ENCODE measurements around the gene OTOS. TPM values are rescaled to one million over a fixed set of nuclear protein-coding genes. Genes with fewer than 3 reads are reported as not detected.

The OTOS gene
- total and polyA plus RNA-seq, 4 donors: not detected

- TF ChIP-seq TAF1 (conservative IDR thresholded peaks at IDR 0.05) (no peak), FOXA2 (IDR thresholded peaks at IDR 0.05) (no peak), EGR1 (IDR thresholded peaks at IDR 0.05; ENCODE audit: low read depth in 2 of 2) (no peak), REST (IDR thresholded peaks at IDR 0.05) (no peak), ATF3 (IDR thresholded peaks at IDR 0.05) (no peak), FOXA1 (IDR thresholded peaks at IDR 0.05) (no peak), HNF4G (IDR thresholded peaks at IDR 0.05) (no peak), RXRA (IDR thresholded peaks at IDR 0.05) (no peak), GABPA (IDR thresholded peaks at IDR 0.05 in 1 of 2, conservative IDR thresholded peaks at IDR 0.05 in 1 of 2) (no peak), YY1 (IDR thresholded peaks at IDR 0.05) (no peak), RAD21 (IDR thresholded peaks at IDR 0.05) (no peak), JUND (IDR thresholded peaks at IDR 0.05) (no peak), NR2F2 (IDR thresholded peaks at IDR 0.05) (no peak), HNF4A (conservative IDR thresholded peaks at IDR 0.05) (no peak), SP1 (IDR thresholded peaks at IDR 0.05) (no peak)
- TF ChIP-seq, protein P1, sequence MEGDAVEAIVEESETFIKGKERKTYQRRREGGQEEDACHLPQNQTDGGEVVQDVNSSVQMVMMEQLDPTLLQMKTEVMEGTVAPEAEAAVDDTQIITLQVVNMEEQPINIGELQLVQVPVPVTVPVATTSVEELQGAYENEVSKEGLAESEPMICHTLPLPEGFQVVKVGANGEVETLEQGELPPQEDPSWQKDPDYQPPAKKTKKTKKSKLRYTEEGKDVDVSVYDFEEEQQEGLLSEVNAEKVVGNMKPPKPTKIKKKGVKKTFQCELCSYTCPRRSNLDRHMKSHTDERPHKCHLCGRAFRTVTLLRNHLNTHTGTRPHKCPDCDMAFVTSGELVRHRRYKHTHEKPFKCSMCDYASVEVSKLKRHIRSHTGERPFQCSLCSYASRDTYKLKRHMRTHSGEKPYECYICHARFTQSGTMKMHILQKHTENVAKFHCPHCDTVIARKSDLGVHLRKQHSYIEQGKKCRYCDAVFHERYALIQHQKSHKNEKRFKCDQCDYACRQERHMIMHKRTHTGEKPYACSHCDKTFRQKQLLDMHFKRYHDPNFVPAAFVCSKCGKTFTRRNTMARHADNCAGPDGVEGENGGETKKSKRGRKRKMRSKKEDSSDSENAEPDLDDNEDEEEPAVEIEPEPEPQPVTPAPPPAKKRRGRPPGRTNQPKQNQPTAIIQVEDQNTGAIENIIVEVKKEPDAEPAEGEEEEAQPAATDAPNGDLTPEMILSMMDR (IDR thresholded peaks at IDR 0.05; ENCODE audit: low read depth, low read length, missing input control): no peak
- TF ChIP-seq, protein P2, sequence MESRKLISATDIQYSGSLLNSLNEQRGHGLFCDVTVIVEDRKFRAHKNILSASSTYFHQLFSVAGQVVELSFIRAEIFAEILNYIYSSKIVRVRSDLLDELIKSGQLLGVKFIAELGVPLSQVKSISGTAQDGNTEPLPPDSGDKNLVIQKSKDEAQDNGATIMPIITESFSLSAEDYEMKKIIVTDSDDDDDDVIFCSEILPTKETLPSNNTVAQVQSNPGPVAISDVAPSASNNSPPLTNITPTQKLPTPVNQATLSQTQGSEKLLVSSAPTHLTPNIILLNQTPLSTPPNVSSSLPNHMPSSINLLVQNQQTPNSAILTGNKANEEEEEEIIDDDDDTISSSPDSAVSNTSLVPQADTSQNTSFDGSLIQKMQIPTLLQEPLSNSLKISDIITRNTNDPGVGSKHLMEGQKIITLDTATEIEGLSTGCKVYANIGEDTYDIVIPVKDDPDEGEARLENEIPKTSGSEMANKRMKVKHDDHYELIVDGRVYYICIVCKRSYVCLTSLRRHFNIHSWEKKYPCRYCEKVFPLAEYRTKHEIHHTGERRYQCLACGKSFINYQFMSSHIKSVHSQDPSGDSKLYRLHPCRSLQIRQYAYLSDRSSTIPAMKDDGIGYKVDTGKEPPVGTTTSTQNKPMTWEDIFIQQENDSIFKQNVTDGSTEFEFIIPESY (IDR thresholded peaks at IDR 0.05): no peak
- TF ChIP-seq, protein P3, sequence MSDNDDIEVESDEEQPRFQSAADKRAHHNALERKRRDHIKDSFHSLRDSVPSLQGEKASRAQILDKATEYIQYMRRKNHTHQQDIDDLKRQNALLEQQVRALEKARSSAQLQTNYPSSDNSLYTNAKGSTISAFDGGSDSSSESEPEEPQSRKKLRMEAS (IDR thresholded peaks at IDR 0.05): no peak
- H3K4me3 ChIP-seq (ENCODE audit: low read depth in 1 of 3, low read length in 3 of 3): no peak overlapping the region
- H3K27ac ChIP-seq (ENCODE audit: low read depth in 1 of 2, low read length in 2 of 2): no peak overlapping the region
- no peaks in the 10 kb centered on the region for H3K36me3 ChIP-seq (ENCODE audit: control insufficient read depth in 4 of 4, insufficient read depth in 3 of 4, low read depth in 1 of 4, low read length in 3 of 4)
- peaks cover 0 to 3% (median 1%) of the 10 kb centered on the region in 4 donors for H3K27me3 ChIP-seq (ENCODE audit: control insufficient read depth in 4 of 4, insufficient read depth in 4 of 4, low read length in 3 of 4)
- H3K4me1 ChIP-seq (ENCODE audit: control insufficient read depth in 4 of 4, insufficient read depth in 4 of 4, low read length in 3 of 4): no peaks in the 10 kb centered on the region
- peaks cover 0 to 23% (median under 1%) of the 10 kb centered on the region in 4 donors for H3K9me3 ChIP-seq (ENCODE audit: control insufficient read depth in 4 of 4, low read length in 3 of 4)
- H3K9ac ChIP-seq (ENCODE audit: low read depth in 1 of 2, low read length in 2 of 2): no peak overlapping the region
- DNase-seq (ENCODE audit: low spot score): no peak
- 31% methylated on average over 5 of the region's 5 CpGs for WGBS
These were observed 51.2 kb downstream of the OTOS start for GRCh38 chr2:240089306-240089705.

Other genes with a start within 250 kb of the OTOS start
- gene NDUFA10, start 115.3 kb downstream of the OTOS start, total RNA-seq: 10 to 100 TPM; 43.6 to 72.7 TPM
- gene NDUFA10, start 115.3 kb downstream of the OTOS start, polyA plus RNA-seq: 10 to 100 TPM; 61.3 to 93.0 TPM
- gene OR6B2, start 110.2 kb downstream of the OTOS start, total RNA-seq: not detected
- gene OR6B2, start 110.2 kb downstream of the OTOS start, polyA plus RNA-seq: not detected
- gene OR6B3, start 87.1 kb downstream of the OTOS start, total RNA-seq: not detected
- gene OR6B3, start 87.1 kb downstream of the OTOS start, polyA plus RNA-seq: not detected
- gene COPS9, start 4.4 kb downstream of the OTOS start, total RNA-seq: 10 to 100 TPM; 12.9 to 82.4 TPM
- 100 to 1,000 TPM in 1 of 2 donors, 10 to 100 TPM in 1; 76.8 to 138 TPM for gene COPS9, start 4.4 kb downstream of the OTOS start, polyA plus RNA-seq

Data from liver (tissue), 9 donors.